Fibroblast of lung (primary cell): ENCODE results near the gene POLR2F.

Experiments
- CTCF ChIP-seq, 2 donors: IDR thresholded peaks in 1 of 2; conservative IDR thresholded peaks in 1 of 2; 1 replicate in 1 of 2; 2 replicates in 1 of 2; pipeline ENCODE4 v1.5.1; 2011 to 2012; ENCODE audit warnings: low read length in 2 of 2, control low read depth in 1 of 2, inconsistent platforms in 1 of 2, low read depth in 1 of 2, mild to moderate bottlenecking in 1 of 2
- EZH2 ChIP-seq: IDR thresholded peaks from 2 replicates; pipeline ENCODE4 v1.5.1; 2012; ENCODE audit warnings: low read length, control low read depth, mild to moderate bottlenecking; ENCODE audit errors: missing control alignments

GRCh38 chr22:37933711-37934376 lies 19.7 kb upstream of the POLR2F start:
- TF ChIP-seq CTCF (conservative IDR thresholded peaks at IDR 0.05 in 1 of 2, IDR thresholded peaks at IDR 0.05 in 1 of 2; ENCODE audit: low read depth in 1 of 2, low read length in 2 of 2) (peak; percentile 94 to 96), EZH2 (no peak)
